GM12878 (cell line): ENCODE measurements around the gene FBXO42. TPM values are rescaled to one million over a fixed set of nuclear protein-coding genes. Genes with fewer than 3 reads are reported as not detected.

Source experiments
- ATAC-seq: fragments of 200-7000 bp; cut with Tn5 transposase; 3 replicates; pipeline ENCODE4 v1.9.1; 2020; ENCODE audit warnings: mild to moderate bottlenecking, moderate library complexity
- BruUV-seq: library from RNA; stranded (reverse); fragments of 400-500 nt; replicated peaks from 2 replicates; lab custom pipeline; 2021; lab: Mats Ljungman, UMichigan
- CTCF ChIA-PET: fragments of 300-600 bp; sonication (Branson Sonifier 250); formaldehyde crosslinking; extraction: SDS; loops from one replicate; lab custom pipeline; 2021; ENCODE audit warnings: inconsistent platforms; lab: Yijun Ruan, JAX
- POLR2A ChIA-PET: fragments of 350-600 bp; formaldehyde crosslinking; extraction: SDS; loops from one replicate; lab custom pipeline; 2021; ENCODE audit warnings: inconsistent platforms; lab: Charles Lee
- RAD21 ChIA-PET: fragments of 300-600 bp; sonication (Branson Sonifier 250); formaldehyde crosslinking; loops from one replicate; lab custom pipeline; 2023; ENCODE audit warnings: antibody characterized with exemption; ENCODE audit not compliant: unreplicated experiment; lab: Charles Lee
- SMC1A ChIA-PET: fragments of 300-600 bp; sonication (Branson Sonifier 250); formaldehyde crosslinking; loops from one replicate; lab custom pipeline; 2023; ENCODE audit not compliant: unreplicated experiment, uncharacterized antibody; lab: Charles Lee
- DNase-seq: peaks from one replicate; pipeline ENCODE4 v3.0.0-alpha.2; 2011; ENCODE audit warnings: low read depth, low spot score
- FAIRE-seq: peaks from 3 replicates; lab custom pipeline; 2011; peaks lifted over from hg19 to GRCh38; lab: Jason Lieb, UNC
- H2AFZ ChIP-seq: 2 replicates; pipeline ENCODE4 v1.6.0; 2011; ENCODE audit warnings: low read depth, low read length, control low read depth; ENCODE audit not compliant: control insufficient read depth
- H3K27ac ChIP-seq: 2 replicates; pipeline ENCODE4 v1.5.1; 2011; ENCODE audit warnings: control low read depth; ENCODE audit not compliant: control insufficient read depth, insufficient read depth
- H3K27me3 ChIP-seq, 2 experiments: replicated peaks in 1 of 2; 2 replicates each; pipeline versions ENCODE4 v1.6.0 to v1.6.1; 2011; ENCODE audit warnings: low read length in 1 of 2; ENCODE audit not compliant: control insufficient read depth in 2 of 2, insufficient read depth in 2 of 2
- H3K36me3 ChIP-seq, 2 experiments: 2 replicates each; pipeline ENCODE4 v1.5.1; 2011; ENCODE audit warnings: low read length in 1 of 2; ENCODE audit not compliant: control insufficient read depth in 2 of 2, insufficient read depth in 2 of 2
- H3K4me1 ChIP-seq: 2 replicates; pipeline ENCODE4 v1.6.1; 2011; ENCODE audit warnings: mild to moderate bottlenecking, low read length, moderate library complexity, mixed read lengths; ENCODE audit not compliant: control insufficient read depth, insufficient read depth
- H3K4me2 ChIP-seq: 2 replicates; pipeline ENCODE4 v1.6.0; 2011; ENCODE audit warnings: control low read depth; ENCODE audit not compliant: control insufficient read depth, insufficient read depth
- H3K4me3 ChIP-seq: fragments of 200-600 bp; sonication (generic); 2 replicates; pipeline ENCODE4 v1.5.1; 2016
- H3K79me2 ChIP-seq: 2 replicates; pipeline ENCODE4 v1.6.0; 2011; ENCODE audit warnings: low read length; ENCODE audit not compliant: control insufficient read depth, insufficient read depth
- H3K9ac ChIP-seq: 2 replicates; pipeline ENCODE4 v1.8.0; 2011; ENCODE audit warnings: low read length, control low read depth, mixed read lengths; ENCODE audit not compliant: control insufficient read depth, insufficient read depth
- H3K9me3 ChIP-seq: replicated peaks from 3 replicates; pipeline ENCODE4 v1.5.1; 2011; ENCODE audit warnings: mild to moderate bottlenecking, low read length; ENCODE audit not compliant: control insufficient read depth, insufficient read depth
- H4K20me1 ChIP-seq: 2 replicates; pipeline ENCODE4 v1.6.0; 2011; ENCODE audit not compliant: control insufficient read depth, insufficient read depth
- BRCA1 ChIP-seq: IDR thresholded peaks from 2 replicates; pipeline ENCODE4 v1.6.1; 2011; ENCODE audit warnings: low read depth, low read length, improper control_type of control experiment
- CBX3 ChIP-seq: fragments of 200-600 bp; sonication (generic); IDR thresholded peaks from 2 replicates; pipeline ENCODE4 v1.6.1; 2016; ENCODE audit warnings: low read depth, borderline replicate concordance
- CBX5 ChIP-seq: sonication (generic); IDR thresholded peaks from 2 replicates; pipeline ENCODE4 v1.6.1; 2016; ENCODE audit warnings: low read depth, moderate library complexity, mild to moderate bottlenecking, inconsistent platforms
- FOS ChIP-seq: IDR thresholded peaks from 3 replicates; pipeline ENCODE4 v1.6.1; 2011; ENCODE audit warnings: borderline replicate concordance; ENCODE audit not compliant: insufficient read length; ENCODE audit errors: extremely low read depth
- MTA3 ChIP-seq: IDR thresholded peaks from 2 replicates; pipeline ENCODE4 v1.6.1; 2012; ENCODE audit warnings: low read length, inconsistent platforms, borderline replicate concordance
- NFYA ChIP-seq: IDR thresholded peaks from 2 replicates; pipeline ENCODE4 v1.6.1; 2011; ENCODE audit warnings: low read depth, mild to moderate bottlenecking, low read length, improper control_type of control experiment, borderline replicate concordance
- POLR2AphosphoS5 ChIP-seq: IDR thresholded peaks from 2 replicates; pipeline ENCODE4 v1.6.1; 2011; ENCODE audit warnings: mild to moderate bottlenecking, low read length, inconsistent platforms
- RAD21 ChIP-seq: IDR thresholded peaks from 2 replicates; pipeline ENCODE4 v1.6.1; 2011; ENCODE audit warnings: mild to moderate bottlenecking, low read depth, low read length, moderate library complexity; ENCODE audit not compliant: insufficient read depth
- RAD51 ChIP-seq: fragments of 450-650 bp; IDR thresholded peaks from 2 replicates; pipeline ENCODE4 v1.6.1; 2016; ENCODE audit warnings: moderate library complexity, mild to moderate bottlenecking, inconsistent platforms
- SMARCA5 ChIP-seq: fragments of 450-650 bp; IDR thresholded peaks from 2 replicates; pipeline ENCODE4 v1.6.1; 2017; ENCODE audit warnings: mild to moderate bottlenecking
- STAT3 ChIP-seq: IDR thresholded peaks from 2 replicates; pipeline ENCODE4 v1.6.1; 2011; ENCODE audit warnings: low read depth, low read length, improper control_type of control experiment
- SUPT20H ChIP-seq: IDR thresholded peaks from 2 replicates; pipeline ENCODE4 v1.6.1; 2011; ENCODE audit warnings: low read depth, mild to moderate bottlenecking, low read length, moderate library complexity, borderline replicate concordance; ENCODE audit not compliant: control insufficient read depth
- ZNF217 ChIP-seq: fragments of 450-650 bp; IDR thresholded peaks from 2 replicates; pipeline ENCODE4 v1.6.1; 2017; ENCODE audit warnings: antibody characterized with exemption, mild to moderate bottlenecking
- ZNF24 ChIP-seq: fragments of 450-650 bp; IDR thresholded peaks from 2 replicates; pipeline ENCODE4 v1.6.1; 2017; ENCODE audit warnings: antibody characterized with exemption, mild to moderate bottlenecking
- WGBS: methylation state at CpG from one replicate; pipeline ENCODE4 v1.1.6; 2016; ENCODE audit warnings: low lambda C conversion rate; ENCODE audit not compliant: insufficient replicate concordance, insufficient coverage; ENCODE audit errors: missing lambda C conversion rate; 5-methylcytosine and 5-hydroxymethylcytosine counted together
- in situ Hi-C: fragments of 300-500 bp; cut with MboI; formaldehyde crosslinking; loops from 9 replicates; pipeline ENCODE4 v1.14.3; 2018; ENCODE audit warnings: mixed read lengths
- intact Hi-C: fragments of 100-400 bp; cut with micrococcal nuclease; formaldehyde crosslinking; loops from one replicate; pipeline ENCODE4 v1.14.2; 2022; ENCODE audit not compliant: unreplicated experiment
- polyA plus RNA-seq, 11 experiments: library from polyadenylated mRNA; depleted of rRNA in 4 of 11; unstranded in 6 of 11; stranded (reverse) in 5 of 11; fragments of >200 nt; fragmentation: Nextera tagmentation in 4 of 11; fragmentation: Illumina TruSeq in 1 of 11; extraction: Ambion mirVana in 4 of 11; extraction: Trizol in 1 of 11; gene quantifications; 1 replicate in 1 of 11; 2 replicates in 10 of 11; pipeline versions ENCODE4 v1.2.1 to v1.2.3, GENCODE V29; 2011 to 2016; ENCODE audit warnings: inconsistent platforms in 2 of 11, missing spikeins in 2 of 11, low read depth in 1 of 11
- total RNA-seq, 4 experiments: library from RNA; depleted of rRNA in 3 of 4; stranded (reverse); fragments of >200 nt in 3 of 4; fragmentation: Illumina TruSeq in 1 of 4; extraction: Trizol in 1 of 4; gene quantifications; 2 replicates each; pipeline versions ENCODE4 v1.2.1 to v1.2.3, GENCODE V29; 2013 to 2021
- TF ChIP-seq, protein P1 (sequence below): IDR thresholded peaks from 2 replicates; pipeline ENCODE4 v1.6.1; 2012; ENCODE audit warnings: low read depth, low read length, improper control_type of control experiment
- TF ChIP-seq, protein P2 (sequence below): IDR thresholded peaks from 2 replicates; pipeline ENCODE4 v1.6.1; 2011; ENCODE audit warnings: low read depth, mild to moderate bottlenecking, low read length, moderate library complexity, borderline replicate concordance; ENCODE audit errors: extremely low read depth
- TF ChIP-seq, protein P3 (sequence below): fragments of 450-650 bp; IDR thresholded peaks from 2 replicates; pipeline ENCODE4 v1.6.1; 2016; ENCODE audit warnings: mild to moderate bottlenecking

The FBXO42 gene
- total and polyA plus RNA-seq, 10 of the 15 experiments (the other 5 are each of a cell fraction or from before 2014, with no cell fraction given) = 6.1 to 23.8 (median 15.2) TPM

DNA sequence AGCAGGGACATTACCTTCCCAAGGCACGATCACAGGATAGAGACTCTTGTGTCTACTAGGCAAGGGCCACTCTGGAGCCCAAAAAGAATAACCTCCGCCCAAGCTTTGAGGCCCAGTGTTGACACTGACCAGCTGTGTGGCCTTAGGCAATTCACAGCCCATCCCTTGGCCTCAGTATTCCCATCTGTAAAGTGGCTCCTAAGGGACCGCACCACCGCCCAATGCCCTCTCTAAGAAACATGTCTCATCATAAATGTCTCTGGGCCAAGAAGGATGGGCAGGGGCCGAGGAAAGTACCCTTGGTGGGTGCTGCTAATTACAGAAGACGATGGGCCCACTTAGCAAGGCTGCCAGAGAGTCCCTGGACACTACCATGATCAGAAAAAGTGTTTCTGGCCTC, 140.5 kb downstream of the FBXO42 start:
- TF ChIP-seq FOS = no peak
- TF ChIP-seq, protein P1, sequence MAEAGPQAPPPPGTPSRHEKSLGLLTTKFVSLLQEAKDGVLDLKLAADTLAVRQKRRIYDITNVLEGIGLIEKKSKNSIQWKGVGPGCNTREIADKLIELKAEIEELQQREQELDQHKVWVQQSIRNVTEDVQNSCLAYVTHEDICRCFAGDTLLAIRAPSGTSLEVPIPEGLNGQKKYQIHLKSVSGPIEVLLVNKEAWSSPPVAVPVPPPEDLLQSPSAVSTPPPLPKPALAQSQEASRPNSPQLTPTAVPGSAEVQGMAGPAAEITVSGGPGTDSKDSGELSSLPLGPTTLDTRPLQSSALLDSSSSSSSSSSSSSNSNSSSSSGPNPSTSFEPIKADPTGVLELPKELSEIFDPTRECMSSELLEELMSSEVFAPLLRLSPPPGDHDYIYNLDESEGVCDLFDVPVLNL = no peak
- no peak for TF ChIP-seq NFYA
- TF ChIP-seq CBX3 = no peak
- no peak for TF ChIP-seq MTA3
- TF ChIP-seq RAD21 = no peak
- TF ChIP-seq CBX5 = no peak
- TF ChIP-seq POLR2AphosphoS5 = no peak
- TF ChIP-seq, protein P2, sequence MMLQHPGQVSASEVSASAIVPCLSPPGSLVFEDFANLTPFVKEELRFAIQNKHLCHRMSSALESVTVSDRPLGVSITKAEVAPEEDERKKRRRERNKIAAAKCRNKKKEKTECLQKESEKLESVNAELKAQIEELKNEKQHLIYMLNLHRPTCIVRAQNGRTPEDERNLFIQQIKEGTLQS = no peak
- TF ChIP-seq SUPT20H = no peak
- no peak for TF ChIP-seq SMARCA5
- no peak for TF ChIP-seq BRCA1
- TF ChIP-seq STAT3 = no peak
- TF ChIP-seq, protein P3, sequence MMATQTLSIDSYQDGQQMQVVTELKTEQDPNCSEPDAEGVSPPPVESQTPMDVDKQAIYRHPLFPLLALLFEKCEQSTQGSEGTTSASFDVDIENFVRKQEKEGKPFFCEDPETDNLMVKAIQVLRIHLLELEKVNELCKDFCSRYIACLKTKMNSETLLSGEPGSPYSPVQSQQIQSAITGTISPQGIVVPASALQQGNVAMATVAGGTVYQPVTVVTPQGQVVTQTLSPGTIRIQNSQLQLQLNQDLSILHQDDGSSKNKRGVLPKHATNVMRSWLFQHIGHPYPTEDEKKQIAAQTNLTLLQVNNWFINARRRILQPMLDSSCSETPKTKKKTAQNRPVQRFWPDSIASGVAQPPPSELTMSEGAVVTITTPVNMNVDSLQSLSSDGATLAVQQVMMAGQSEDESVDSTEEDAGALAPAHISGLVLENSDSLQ = no peak
- no peak for TF ChIP-seq RAD51
- no peak for TF ChIP-seq ZNF217
- TF ChIP-seq ZNF24 = no peak
- TF ChIP-seq, all 136 proteins: peak for 0
- no peak for DNase-seq
- no peak overlapping the region for H3K9ac ChIP-seq
- BruUV-seq = no TSS peak
- intact Hi-C loops = no loop called here
- no peaks in the 10 kb centered on the region for H4K20me1 ChIP-seq
- no peaks in the 10 kb centered on the region; a peak in 1 of 4 replicates for H3K27me3 ChIP-seq
- SMC1A ChIA-PET = interaction anchor here (1.1 kb wide), 1 partner anchor 33 kb away, joined by 3 read pairs; no protein-coding TSS in a partner anchor
- 56% methylated on average over 6 of the region's 6 CpGs for WGBS
- no peak overlapping the region for H3K27ac ChIP-seq
- no peak overlapping the region for H3K4me2 ChIP-seq
- no peak for ATAC-seq
- H3K4me1 ChIP-seq = peaks cover 5% of the 10 kb centered on the region; the same call in 1 of the 2 replicates
- no peak overlapping the region for H2AFZ ChIP-seq
- in situ Hi-C loops = no loop called here
- POLR2A ChIA-PET = no interaction called here
- CTCF ChIA-PET = interaction anchor here (0.9 to 1.1 kb wide), 2 partner anchors 8 to 33 kb away, joined by 3 to 4 read pairs; no protein-coding TSS in a partner anchor
- H3K4me3 ChIP-seq = no peak overlapping the region
- no peaks in the 10 kb centered on the region for H3K9me3 ChIP-seq
- RAD21 ChIA-PET = no interaction called here
- no peaks in the 10 kb centered on the region for H3K79me2 ChIP-seq
- no peak for FAIRE-seq
- H3K36me3 ChIP-seq = no peaks in the 10 kb centered on the region
